NCI-H2171 (cell line): ENCODE data around the gene DEFB116.
"Not testable (repeated sequence)": the region's sequence is repeated elsewhere in the genome, so short reads cannot be mapped to it uniquely, and the experiment has no call there.

Experiments
- DNase-seq: peaks from one replicate; lab custom pipeline; 2025; lab: John Stamatoyannopoulos, UW

The DEFB116 gene, protein sequence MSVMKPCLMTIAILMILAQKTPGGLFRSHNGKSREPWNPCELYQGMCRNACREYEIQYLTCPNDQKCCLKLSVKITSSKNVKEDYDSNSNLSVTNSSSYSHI

DNA sequence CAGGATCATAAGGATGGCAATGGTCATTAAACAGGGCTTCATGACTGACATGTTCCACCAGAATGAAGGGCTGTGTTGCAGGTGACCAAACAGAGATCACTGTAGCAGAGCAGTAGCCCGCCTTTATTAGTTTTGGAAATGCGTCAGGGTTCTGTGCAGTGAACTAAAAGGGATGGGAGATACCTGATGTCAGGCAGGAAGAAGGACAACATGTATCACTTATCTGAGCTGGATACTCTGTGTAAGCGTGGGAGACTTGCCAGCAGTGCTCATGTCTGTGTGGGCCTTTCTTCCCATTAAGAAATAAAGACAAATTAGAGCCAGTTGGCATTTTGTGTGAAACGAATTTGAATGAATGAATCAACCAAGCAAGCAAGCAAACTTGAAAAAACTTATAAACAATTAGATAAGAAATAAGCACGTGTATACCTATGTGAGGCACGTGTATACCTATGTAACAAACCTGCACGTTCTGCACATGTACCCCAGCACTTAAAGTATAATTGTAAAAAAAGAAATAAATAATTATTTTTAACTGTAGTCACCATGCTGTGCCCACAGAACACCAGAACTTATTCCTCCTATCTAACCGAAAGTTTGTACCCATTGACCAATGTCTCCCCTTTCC, at the start of gene DEFB116:
DEFB116 (minus strand) TSS at position 51 of the 628 bp plus-strand sequence; CDS start at position 51, 0 bp downstream.
- no peak for DNase-seq

DNA sequence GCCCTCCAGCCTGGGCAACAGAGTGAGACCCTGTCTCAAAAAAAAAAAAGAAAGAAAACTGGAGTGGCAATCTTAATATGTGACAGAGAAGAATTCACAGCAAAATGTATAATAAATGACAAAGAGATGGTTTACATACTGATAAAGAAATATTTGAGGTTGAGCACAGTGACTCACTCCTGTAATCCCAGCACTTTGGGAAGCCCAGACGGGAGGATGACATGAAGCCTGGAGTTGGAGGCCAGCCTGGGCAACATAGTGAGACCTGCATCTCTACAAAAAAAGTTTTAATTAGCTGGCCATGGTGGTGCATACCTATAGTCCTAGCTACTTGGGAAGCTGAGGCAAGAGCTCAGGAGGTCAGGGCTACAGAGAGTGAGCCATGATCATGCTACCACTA, 47.6 kb upstream of the DEFB116 start:
- no peak for DNase-seq

GRCh38 chr20:31341470-31341869, 33.1 kb upstream of the DEFB116 start:
- no peak for DNase-seq

GRCh38 chr20:31330893-31331292, 22.5 kb upstream of the DEFB116 start:
- DNase-seq, result no peak

GRCh38 chr20:31322504-31322903, 14.1 kb upstream of the DEFB116 start:
- no peak for DNase-seq

DNA sequence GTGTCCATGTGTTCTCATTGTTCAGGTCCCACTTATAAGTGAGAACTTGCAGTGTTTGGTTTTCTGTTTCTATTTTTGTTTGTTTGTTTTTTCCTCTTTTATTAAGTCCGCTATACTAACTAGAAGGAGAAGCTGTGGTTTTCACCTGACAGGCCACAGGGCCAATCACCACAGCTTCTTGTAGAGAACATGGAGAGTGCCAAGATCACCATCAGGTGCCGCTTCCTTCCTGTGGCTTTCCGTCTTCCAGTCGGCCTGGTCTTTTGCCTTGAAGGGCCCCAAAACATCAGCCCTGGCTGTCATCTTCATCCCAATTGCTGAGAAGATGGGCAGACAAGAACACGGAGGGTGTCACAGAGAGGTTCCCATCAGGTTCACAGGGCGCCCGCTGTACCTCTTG, 23.4 kb downstream of the DEFB116 start:
- DNase-seq, result not testable (repeated sequence)

DNA sequence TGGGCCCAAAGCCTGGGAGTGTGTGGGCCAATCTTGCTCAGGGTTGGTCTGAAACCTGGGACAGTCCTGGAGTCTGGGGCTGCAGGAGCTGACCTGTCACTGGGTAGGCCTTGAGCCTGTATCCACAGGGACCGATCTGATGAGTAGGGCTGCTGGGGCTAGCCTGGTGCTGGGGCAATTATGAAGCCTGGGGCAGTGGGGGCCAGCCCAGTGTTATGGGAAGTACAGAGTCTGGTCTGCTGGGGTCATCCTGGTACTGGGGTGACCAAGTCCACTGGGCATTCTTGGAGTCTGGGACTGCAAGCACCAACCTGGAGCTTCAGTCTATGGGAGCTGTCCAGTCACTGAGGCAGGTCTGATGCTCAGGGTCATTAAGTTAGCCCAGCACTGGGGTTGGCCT, 30.2 kb downstream of the DEFB116 start:
- DNase-seq, result no peak

DNA sequence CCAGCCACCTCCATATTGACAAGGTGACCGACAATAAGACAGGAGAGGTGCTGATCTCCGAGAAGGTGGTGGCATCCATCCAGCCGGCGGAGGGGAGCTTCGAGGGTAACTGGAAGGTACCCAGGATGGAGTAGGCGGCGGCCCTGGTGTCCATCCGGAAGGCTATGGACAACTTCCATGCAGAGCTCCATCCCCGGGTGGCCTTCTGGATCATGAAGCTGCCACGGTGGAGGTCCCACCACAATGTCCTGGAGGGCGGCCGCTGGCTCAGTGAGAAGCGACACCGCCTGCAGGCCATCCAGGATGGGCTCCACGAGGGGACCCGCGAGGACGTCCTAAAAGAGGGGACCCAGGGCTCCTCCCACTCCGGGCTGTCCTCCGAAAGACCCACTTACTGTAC, 33.9 kb downstream of the DEFB116 start:
- no peak for DNase-seq

- peak; percentile 11 for DNase-seq
Observed at GRCh38 chr20:31260326-31260932, 48.0 kb downstream of the DEFB116 start.

DNA sequence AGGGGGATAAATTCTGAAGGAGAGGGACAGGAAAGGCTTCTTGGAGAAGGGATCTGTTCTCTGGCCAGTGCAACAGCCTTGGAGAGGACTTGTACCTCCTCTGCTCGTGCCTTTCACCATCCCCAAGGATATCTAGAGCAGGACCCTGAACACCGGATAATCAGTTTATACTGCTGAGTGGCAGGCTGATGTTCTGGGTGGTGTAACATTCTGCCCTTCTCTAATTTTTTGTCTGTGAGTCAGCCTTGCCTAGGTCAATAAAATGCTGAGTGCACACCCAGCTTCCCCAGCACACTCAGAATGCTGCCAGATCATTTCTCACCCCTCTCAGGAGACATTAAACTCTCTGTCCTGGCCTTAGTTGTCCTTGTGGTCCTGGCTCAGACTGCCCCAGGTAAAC, 51.0 kb downstream of the DEFB116 start, which contains the start of gene DEFB115:
DEFB115 (plus strand) TSS at position 301 of the 400 bp plus-strand sequence; CDS start at position 301, 0 bp downstream.
- DNase-seq, result no peak

GRCh38 chr20:31256959-31257358, 51.4 kb downstream of the DEFB116 start:
- no peak for DNase-seq
